Measurements from ENCODE around the gene ESD.

- TF ChIP-seq CTCF (IDR thresholded peaks at IDR 0.05; ENCODE audit: borderline replicate concordance, extremely low read depth, low read length, poor library complexity, severe bottlenecking): no peak
- no peak for TF ChIP-seq EZH2 (IDR thresholded peaks at IDR 0.05; ENCODE audit: borderline replicate concordance, low read depth, low read length, severe bottlenecking)
Measured at GRCh38 chr13:46782066-46782465, 14.9 kb downstream of the ESD start.
